Naive thymus-derived CD4-positive, alpha-beta T cell (primary cell): Measurements from ENCODE around the gene OR13J1. TPM values are rescaled to one million over a fixed set of nuclear protein-coding genes. Genes with fewer than 3 reads are reported as not detected.

ENCODE experiments used
- ATAC-seq: fragments of 150-1000 bp; cut with Tn5 transposase; 2 replicates; pipeline ENCODE4 v1.10.0; 2021; ENCODE audit warnings: mild to moderate bottlenecking, moderate library complexity
- CTCF ChIA-PET: fragments of 350-600 bp; sonication (Branson Sonifier 250); formaldehyde crosslinking; loops from one replicate; lab custom pipeline; 2021; ENCODE audit warnings: antibody characterized with exemption; lab: Charles Lee
- POLR2A ChIA-PET: fragments of 350-600 bp; sonication (Branson Sonifier 250); formaldehyde crosslinking; loops from one replicate; lab custom pipeline; 2021; ENCODE audit warnings: antibody characterized with exemption, inconsistent platforms; lab: Charles Lee
- DNase-seq, 9 donors: peaks; one replicate each; pipeline versions ENCODE4 v3.0.0 to v3.0.0-alpha.2; 2020 to 2022; ENCODE audit warnings: mixed read lengths in 1 of 9
- H3K27ac ChIP-seq: one replicate; pipeline ENCODE4 v1.7.0; 2013; ENCODE audit warnings: mild to moderate bottlenecking, low read depth, low read length, moderate library complexity
- H3K27me3 ChIP-seq, 2 donors: one replicate each; pipeline ENCODE4 v1.7.0; 2013; ENCODE audit warnings: low read length in 2 of 2, mild to moderate bottlenecking in 2 of 2, moderate library complexity in 2 of 2; ENCODE audit not compliant: control insufficient read depth in 2 of 2, insufficient read depth in 2 of 2
- H3K36me3 ChIP-seq, 3 experiments: 1 replicate in 2 of 3; 2 replicates in 1 of 3; pipeline ENCODE4 v1.7.0; 2013; ENCODE audit warnings: low read length in 3 of 3, mild to moderate bottlenecking in 3 of 3, moderate library complexity in 1 of 3; ENCODE audit not compliant: insufficient read depth in 3 of 3, control insufficient read depth in 2 of 3
- H3K4me1 ChIP-seq, 2 donors: one replicate each; pipeline ENCODE4 v1.7.0; 2013; ENCODE audit warnings: low read length in 2 of 2, mild to moderate bottlenecking in 2 of 2, moderate library complexity in 1 of 2; ENCODE audit not compliant: control insufficient read depth in 2 of 2, insufficient read depth in 2 of 2
- H3K4me3 ChIP-seq: 2 replicates; pipeline ENCODE4 v1.7.0; 2013; ENCODE audit warnings: mild to moderate bottlenecking, low read length
- H3K9me3 ChIP-seq, 3 experiments: 1 replicate in 2 of 3; 2 replicates in 1 of 3; pipeline ENCODE4 v1.7.0; 2013; ENCODE audit warnings: low read length in 3 of 3; ENCODE audit not compliant: control insufficient read depth in 2 of 3
- H3K27ac Mint-ChIP-seq, 9 donors: one replicate each; pipeline ENCODE4 v1.8.0; 2020 to 2022; ENCODE audit warnings: mixed read lengths in 9 of 9, mild to moderate bottlenecking in 8 of 9, moderate library complexity in 5 of 9, inconsistent platforms in 2 of 9
- H3K27me3 Mint-ChIP-seq, 5 donors: one replicate each; pipeline ENCODE4 v1.8.0; 2021 to 2022; ENCODE audit warnings: mixed read lengths in 5 of 5, mild to moderate bottlenecking in 1 of 5
- H3K36me3 Mint-ChIP-seq, 5 donors: one replicate each; pipeline ENCODE4 v1.8.0; 2020 to 2022; ENCODE audit warnings: mixed read lengths in 5 of 5, mild to moderate bottlenecking in 3 of 5, inconsistent platforms in 1 of 5
- H3K4me1 Mint-ChIP-seq, 7 donors: one replicate each; pipeline ENCODE4 v1.8.0; 2020 to 2022; ENCODE audit warnings: mixed read lengths in 7 of 7, mild to moderate bottlenecking in 3 of 7, inconsistent platforms in 1 of 7
- H3K4me3 Mint-ChIP-seq, 10 donors: one replicate each; pipeline ENCODE4 v1.8.0; 2020 to 2022; ENCODE audit warnings: mild to moderate bottlenecking in 10 of 10, mixed read lengths in 10 of 10, moderate library complexity in 6 of 10, inconsistent platforms in 2 of 10
- H3K9me3 Mint-ChIP-seq, 11 donors: one replicate each; pipeline ENCODE4 v1.8.0; 2020 to 2022; ENCODE audit warnings: mixed read lengths in 11 of 11, mild to moderate bottlenecking in 4 of 11, inconsistent platforms in 1 of 11, moderate library complexity in 1 of 11
- intact Hi-C, 2 donors: fragments of 100-400 bp; cut with micrococcal nuclease; formaldehyde crosslinking; loops; one replicate each; pipeline ENCODE4 v1.15.1; 2023
- polyA plus RNA-seq, 2 donors: library from polyadenylated mRNA; unstranded; fragments of 300-500 nt; fragmentation: Illumina TruSeq; gene quantifications; one replicate each; pipeline ENCODE4 v1.2.3, GENCODE V29; 2021
- total RNA-seq, 6 experiments: library from RNA in 5 of 6; stranded (reverse) in 5 of 6; gene quantifications; 1 replicate in 5 of 6; 2 replicates in 1 of 6; pipeline ENCODE4 v1.2.3 and lab custom pipeline; 2021 to 2026

The OR13J1 gene
- total and polyA plus RNA-seq, 7 experiments from 2014 or later: not detected

- H3K27ac ChIP-seq: peak overlapping the region; percentile 66
- H3K36me3 ChIP-seq: no peaks in the 10 kb centered on the region
- H3K27ac Mint-ChIP-seq: peak overlapping the region; percentile 88 to 98 (median 95)
- peak overlapping the region; percentile 25 for H3K4me3 ChIP-seq
- H3K4me3 Mint-ChIP-seq: peak overlapping the region in 9 of 10 donors; percentile 9 to 86 (median 75)
- H3K4me1 ChIP-seq: peaks cover 35 to 68% of the 10 kb centered on the region in 2 donors
- H3K9me3 Mint-ChIP-seq: no peaks in the 10 kb centered on the region
- H3K27me3 ChIP-seq: no peaks in the 10 kb centered on the region
- ChIA-PET POLR2A (no interaction called here), CTCF (interaction anchor here (0.7 to 4.9 kb wide), 4 partner anchors 30 to 177 kb away, joined by 3 to 26 read pairs (median 3); partner anchors contain the start of gene CREB3)
- no peaks in the 10 kb centered on the region for H3K36me3 Mint-ChIP-seq
- DNase-seq (no peak), ATAC-seq (no peak)
- intact Hi-C loops: loop anchor here in 1 of 2 donors (2.0 kb wide), 1 partner anchor 31 kb away; no protein-coding TSS in a partner anchor
- peaks cover 7 to 69% (median 61%) of the 10 kb centered on the region in 7 donors for H3K4me1 Mint-ChIP-seq
- no peaks in the 10 kb centered on the region for H3K27me3 Mint-ChIP-seq
- H3K9me3 ChIP-seq: no peaks in the 10 kb centered on the region
Observed at GRCh38 chr9:35909687-35910612, 39.7 kb upstream of the OR13J1 start.

GRCh38 chr9:35909274-35909673 is 39.1 kb upstream of the OR13J1 start, which contains the start of gene SPAAR:
SPAAR (plus strand) TSS chr9:35909490; CDS start chr9:35910464, 974 bp downstream.
- H3K9me3 ChIP-seq: no peaks in the 10 kb centered on the region
- Mint-ChIP-seq H3K4me3 (peak within 1 kb of the TSS; percentile 25 to 86 (median 66)), H3K4me1 (peaks cover 13 to 76% (median 62%) of the 10 kb centered on the region in 7 donors), H3K9me3 (no peaks in the 10 kb centered on the region), H3K36me3 (no peaks in the 10 kb centered on the region), H3K27me3 (no peaks in the 10 kb centered on the region), H3K27ac (peak within 1 kb of the TSS; percentile 88 to 98 (median 95))
- ATAC-seq (no peak), DNase-seq (no peak)
- ChIA-PET POLR2A (interaction anchor here (0.5 kb wide), 1 partner anchor 29 kb away, joined by 4 read pairs; no protein-coding TSS in a partner anchor), CTCF (interaction anchor here (4.9 kb wide), 1 partner anchor 35 kb away, joined by 26 read pairs; no protein-coding TSS in a partner anchor)
- no peaks in the 10 kb centered on the region for H3K27me3 ChIP-seq
- no peaks in the 10 kb centered on the region for H3K36me3 ChIP-seq
- peak within 1 kb of the TSS; percentile 25 for H3K4me3 ChIP-seq
- intact Hi-C loops: no loop called here
- peaks cover 35 to 68% of the 10 kb centered on the region in 2 donors for H3K4me1 ChIP-seq
- peak within 1 kb of the TSS; percentile 66 for H3K27ac ChIP-seq

- peaks cover 35 to 72% of the 10 kb centered on the region in 2 donors for H3K4me1 ChIP-seq
- no peaks in the 10 kb centered on the region for H3K36me3 Mint-ChIP-seq
- no peaks in the 10 kb centered on the region for H3K27me3 ChIP-seq
- DNase-seq: no peak
- peaks cover 18 to 78% (median 62%) of the 10 kb centered on the region in 7 donors for H3K4me1 Mint-ChIP-seq
- ChIA-PET POLR2A (interaction anchor here (0.5 kb wide), 1 partner anchor 30 kb away, joined by 4 read pairs; no protein-coding TSS in a partner anchor), CTCF (interaction anchor here (1.1 to 4.9 kb wide), 2 partner anchors 36 to 118 kb away, joined by 3 to 26 read pairs; no protein-coding TSS in a partner anchor)
- H3K4me3 ChIP-seq: no peak overlapping the region
- no peaks in the 10 kb centered on the region for H3K9me3 ChIP-seq
- intact Hi-C loops: no loop called here
- H3K27me3 Mint-ChIP-seq: no peaks in the 10 kb centered on the region
- no peaks in the 10 kb centered on the region for H3K36me3 ChIP-seq
- H3K9me3 Mint-ChIP-seq: no peaks in the 10 kb centered on the region
- ATAC-seq: no peak
- peak overlapping the region; percentile 37 for H3K27ac ChIP-seq
- peak overlapping the region in 8 of 9 donors; percentile 62 to 98 (median 90) for H3K27ac Mint-ChIP-seq
- peak overlapping the region in 9 of 10 donors; percentile 25 to 85 (median 64) for H3K4me3 Mint-ChIP-seq
Observed at GRCh38 chr9:35908504-35909125, 38.4 kb upstream of the OR13J1 start.

GRCh38 chr9:35907711-35908503 is 37.7 kb upstream of the OR13J1 start:
- peak overlapping the region in 9 of 10 donors; percentile 51 to 85 (median 64) for H3K4me3 Mint-ChIP-seq
- peak; percentile 56 for ATAC-seq
- ChIA-PET CTCF (interaction anchor here (1.0 to 4.9 kb wide), 3 partner anchors 32 to 118 kb away, joined by 3 to 26 read pairs (median 3); no protein-coding TSS in a partner anchor), POLR2A (no interaction called here)
- Histone ChIP-seq H3K4me3 (no peak overlapping the region), H3K9me3 (no peaks in the 10 kb centered on the region), H3K27ac (no peak overlapping the region), H3K36me3 (no peaks in the 10 kb centered on the region), H3K4me1 (peaks cover 35 to 77% of the 10 kb centered on the region in 2 donors), H3K27me3 (no peaks in the 10 kb centered on the region)
- DNase-seq: peak in 5 of 9 donors; percentile 2 to 37 (median 29)
- peak overlapping the region in 8 of 9 donors; percentile 21 to 98 (median 90) for H3K27ac Mint-ChIP-seq
- intact Hi-C loops: no loop called here
- no peaks in the 10 kb centered on the region for H3K36me3 Mint-ChIP-seq
- no peaks in the 10 kb centered on the region for H3K9me3 Mint-ChIP-seq
- H3K4me1 Mint-ChIP-seq: peaks cover 23 to 83% (median 65%) of the 10 kb centered on the region in 7 donors
- no peaks in the 10 kb centered on the region for H3K27me3 Mint-ChIP-seq

GRCh38 chr9:35906923-35907699 is 36.9 kb upstream of the OR13J1 start:
- H3K27me3 Mint-ChIP-seq: peaks cover 0 to 2% (median 0%) of the 10 kb centered on the region in 5 donors
- no peaks in the 10 kb centered on the region for H3K9me3 ChIP-seq
- H3K27me3 ChIP-seq: peaks cover 0 to 3% of the 10 kb centered on the region in 2 donors
- ChIA-PET CTCF (interaction anchor here (1.0 to 4.9 kb wide), 2 partner anchors 33 to 38 kb away, joined by 3 to 26 read pairs; no protein-coding TSS in a partner anchor), POLR2A (no interaction called here)
- peak overlapping the region in 5 of 10 donors; percentile 16 to 85 (median 32) for H3K4me3 Mint-ChIP-seq
- no peaks in the 10 kb centered on the region for H3K36me3 ChIP-seq
- H3K4me1 ChIP-seq: peaks cover 35 to 71% of the 10 kb centered on the region in 2 donors
- H3K36me3 Mint-ChIP-seq: no peaks in the 10 kb centered on the region
- ATAC-seq: no peak
- H3K4me3 ChIP-seq: no peak overlapping the region
- intact Hi-C loops: no loop called here
- H3K27ac ChIP-seq: no peak overlapping the region
- no peak for DNase-seq
- H3K4me1 Mint-ChIP-seq: peaks cover 25 to 85% (median 62%) of the 10 kb centered on the region in 7 donors
- H3K27ac Mint-ChIP-seq: peak overlapping the region in 7 of 9 donors; percentile 32 to 96 (median 72)
- no peaks in the 10 kb centered on the region for H3K9me3 Mint-ChIP-seq
